SK-N-MC (cell line): Measurements from ENCODE around the gene ATXN3L.

Source experiments
- DNase-seq: peaks from one replicate; pipeline ENCODE4 v3.0.0-alpha.2; 2011; ENCODE audit warnings: low read depth, low spot score
- H3K27ac ChIP-seq: fragments of 200-600 bp; sonication (generic); 2 replicates; pipeline ENCODE4 v1.5.1; 2016; ENCODE audit warnings: mixed run types
- H3K36me3 ChIP-seq: fragments of 200-600 bp; sonication (generic); 2 replicates; pipeline ENCODE4 v1.6.1; 2017; ENCODE audit warnings: antibody characterized with exemption, low read length, mixed read lengths; ENCODE audit not compliant: insufficient read depth
- H3K4me3 ChIP-seq: fragments of 200-600 bp; sonication (generic); 2 replicates; pipeline ENCODE4 v1.5.1; 2016
- H3K9ac ChIP-seq: fragments of 200-600 bp; sonication (generic); 2 replicates; pipeline ENCODE4 v1.8.0; 2017; ENCODE audit warnings: mixed run types, mixed read lengths; ENCODE audit not compliant: insufficient read length
- H3K9me3 ChIP-seq: fragments of 200-600 bp; sonication (generic); 2 replicates; pipeline ENCODE4 v1.6.1; 2017; ENCODE audit warnings: low read depth, mild to moderate bottlenecking, antibody characterized with exemption, low read length, moderate library complexity, mixed read lengths
- EZH2 ChIP-seq: fragments of 200-600 bp; sonication (generic); IDR thresholded peaks from one replicate; pipeline ENCODE4 v1.6.1; 2017; ENCODE audit warnings: antibody characterized with exemption
- FOXP2 ChIP-seq: optimal IDR thresholded peaks from 2 replicates; pipeline ENCODE3; 2011; ENCODE audit warnings: mild to moderate bottlenecking, moderate library complexity; ENCODE audit not compliant: insufficient read depth; ENCODE audit errors: extremely low read length, control extremely low read depth
- POLR2AphosphoS5 ChIP-seq: IDR thresholded peaks from 2 replicates; pipeline ENCODE4 v1.6.1; 2012; ENCODE audit warnings: mild to moderate bottlenecking, low read depth, low read length, borderline replicate concordance

Gene ATXN3L

DNA sequence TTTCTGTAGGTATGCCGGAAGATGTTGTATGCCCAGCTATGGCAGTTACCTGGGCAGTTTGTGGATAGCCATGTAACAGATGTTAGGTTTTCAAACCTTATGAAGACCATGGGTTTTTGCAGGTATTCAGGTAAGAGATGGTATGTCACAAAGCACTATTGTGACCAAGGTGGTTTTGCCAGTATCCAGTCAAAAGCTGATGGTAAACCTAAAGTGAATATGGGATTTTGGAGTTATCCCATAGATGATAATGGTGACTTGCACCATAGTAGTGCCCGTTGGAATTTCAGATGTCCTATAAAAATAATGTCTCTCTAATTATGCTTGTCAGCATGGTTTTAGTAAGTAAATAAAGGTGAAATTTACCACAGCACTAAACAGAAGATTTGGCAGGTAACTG is at the start of gene ATXN3L:
Gene ATXN3L (minus strand): TSS at position 101 of the 400 bp plus-strand sequence. CDS start 119 bp downstream, outside the sequence.
- no peaks in the 10 kb centered on the region for H3K9me3 ChIP-seq
- H3K27ac ChIP-seq, result no peak within 1 kb of the TSS
- H3K4me3 ChIP-seq, result no peak within 1 kb of the TSS
- no peaks in the 10 kb centered on the region for H3K36me3 ChIP-seq
- DNase-seq, result no peak
- H3K9ac ChIP-seq, result no peak within 1 kb of the TSS
- TF ChIP-seq POLR2AphosphoS5 (no peak), FOXP2 (no peak), EZH2 (no peak)

DNA sequence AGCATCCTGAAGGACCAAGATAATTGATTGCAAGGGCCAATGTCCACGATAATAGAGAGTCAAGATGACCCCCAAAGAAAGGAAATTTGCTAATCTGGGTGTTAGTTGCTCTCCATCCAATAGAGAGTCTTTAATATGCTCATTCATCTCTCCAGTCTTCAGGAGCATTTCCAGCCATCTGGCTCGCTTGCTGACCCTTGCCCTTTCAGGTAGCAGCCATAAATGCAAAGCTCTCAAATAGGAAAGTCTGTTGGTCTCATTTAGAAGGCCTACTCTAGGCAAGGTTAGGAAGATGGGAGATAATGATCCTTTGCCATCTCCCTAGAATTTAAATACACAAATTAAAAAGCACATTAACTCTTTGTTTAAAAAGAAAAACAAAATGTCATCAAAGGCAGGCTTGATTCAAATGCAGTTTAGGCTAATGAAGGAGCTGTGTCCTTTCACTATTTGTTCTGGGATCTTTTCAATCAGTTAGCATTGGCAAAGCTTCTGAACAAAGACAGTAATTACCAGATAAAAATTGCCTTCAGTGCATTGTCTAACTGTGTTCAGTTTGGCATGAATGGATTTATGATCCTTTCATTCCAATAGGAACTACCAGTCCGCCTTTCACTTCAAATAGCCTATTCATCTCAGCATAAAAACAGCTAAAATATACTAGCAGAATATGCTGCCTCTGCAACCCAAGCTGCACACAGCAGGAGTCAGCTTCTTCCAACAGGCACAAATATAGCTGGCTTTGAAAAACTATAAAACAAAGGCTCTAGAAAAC is 49.6 kb upstream of the ATXN3L start:
- H3K27ac ChIP-seq, result no peak overlapping the region
- H3K4me3 ChIP-seq, result no peak overlapping the region
- no peak overlapping the region for H3K9ac ChIP-seq
- DNase-seq, result no peak
- TF ChIP-seq POLR2AphosphoS5 (no peak), FOXP2 (no peak)
- H3K9me3 ChIP-seq, result no peaks in the 10 kb centered on the region
- H3K36me3 ChIP-seq, result no peaks in the 10 kb centered on the region

DNA sequence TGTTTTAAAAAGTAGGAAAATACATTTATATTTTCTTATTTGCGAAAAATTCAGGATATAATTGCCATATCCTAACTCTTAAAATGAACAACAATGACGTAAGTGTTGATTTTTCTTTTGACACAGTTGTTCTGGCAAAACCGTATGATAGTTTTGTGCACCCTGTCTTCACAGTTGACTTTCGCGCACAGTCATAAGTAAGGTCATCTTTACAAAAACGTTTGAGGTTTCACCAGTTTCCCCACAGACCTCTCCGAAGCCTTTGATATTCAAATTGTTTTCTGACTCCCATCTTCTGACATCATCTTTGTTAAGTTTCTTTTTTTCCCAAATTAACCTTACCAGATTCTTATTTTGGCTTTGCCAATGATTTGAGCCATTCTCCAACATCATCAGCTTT is 48.1 kb upstream of the ATXN3L start:
- no peak overlapping the region for H3K27ac ChIP-seq
- DNase-seq, result no peak
- no peak overlapping the region for H3K4me3 ChIP-seq
- TF ChIP-seq POLR2AphosphoS5, result no peak
- no peak for TF ChIP-seq EZH2
- TF ChIP-seq FOXP2, result no peak
- no peak overlapping the region for H3K9ac ChIP-seq
- H3K9me3 ChIP-seq, result no peaks in the 10 kb centered on the region
- no peaks in the 10 kb centered on the region for H3K36me3 ChIP-seq

DNA sequence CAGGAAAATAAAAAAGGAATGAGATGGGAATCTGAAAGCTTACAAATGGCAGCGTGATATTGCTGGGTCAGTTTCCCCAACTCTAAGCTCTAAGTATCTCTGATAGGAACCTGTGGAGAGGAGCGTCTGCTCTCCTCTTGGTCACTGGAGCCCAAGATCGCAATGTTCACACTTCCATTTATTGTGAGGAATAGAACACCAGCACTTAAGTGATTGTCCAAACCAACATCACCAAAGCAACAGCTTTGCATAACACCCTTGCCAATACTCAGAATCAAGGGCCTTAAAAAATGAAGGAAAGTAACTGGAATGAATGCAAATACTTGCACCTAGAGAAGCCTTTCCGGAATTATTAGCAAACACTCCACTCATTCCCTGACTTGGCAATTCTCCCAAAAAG is 46.8 kb upstream of the ATXN3L start:
- H3K9me3 ChIP-seq, result no peaks in the 10 kb centered on the region
- no peaks in the 10 kb centered on the region for H3K36me3 ChIP-seq
- no peak overlapping the region for H3K4me3 ChIP-seq
- no peak overlapping the region for H3K27ac ChIP-seq
- no peak for DNase-seq
- no peak for TF ChIP-seq POLR2AphosphoS5
- no peak for TF ChIP-seq EZH2
- TF ChIP-seq FOXP2, result no peak
- no peak overlapping the region for H3K9ac ChIP-seq

DNA sequence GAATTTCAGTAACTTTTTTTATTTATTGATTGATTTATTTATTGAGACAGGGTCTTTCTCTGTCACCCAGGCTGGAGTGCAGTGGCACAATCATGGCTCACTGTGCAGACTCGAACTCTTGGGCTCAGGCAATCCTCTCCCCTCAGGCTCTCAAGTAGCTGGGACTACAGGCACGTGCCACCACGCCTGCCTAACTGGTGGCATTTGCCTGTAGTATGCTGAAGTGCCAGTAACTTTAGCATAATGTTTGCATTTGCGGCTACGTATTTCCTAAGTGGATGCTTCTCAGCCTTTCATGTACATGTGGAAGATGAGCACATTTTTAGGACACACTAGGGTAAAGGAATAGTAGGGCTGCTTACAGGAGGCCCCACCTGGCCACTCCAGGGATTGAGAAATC is 45.3 kb upstream of the ATXN3L start:
- no peak for DNase-seq
- no peak for TF ChIP-seq FOXP2
- no peak for TF ChIP-seq POLR2AphosphoS5
- TF ChIP-seq EZH2, result no peak
- no peak overlapping the region for H3K4me3 ChIP-seq
- no peak overlapping the region for H3K27ac ChIP-seq
- no peaks in the 10 kb centered on the region for H3K9me3 ChIP-seq
- H3K9ac ChIP-seq, result no peak overlapping the region
- H3K36me3 ChIP-seq, result no peaks in the 10 kb centered on the region

DNA sequence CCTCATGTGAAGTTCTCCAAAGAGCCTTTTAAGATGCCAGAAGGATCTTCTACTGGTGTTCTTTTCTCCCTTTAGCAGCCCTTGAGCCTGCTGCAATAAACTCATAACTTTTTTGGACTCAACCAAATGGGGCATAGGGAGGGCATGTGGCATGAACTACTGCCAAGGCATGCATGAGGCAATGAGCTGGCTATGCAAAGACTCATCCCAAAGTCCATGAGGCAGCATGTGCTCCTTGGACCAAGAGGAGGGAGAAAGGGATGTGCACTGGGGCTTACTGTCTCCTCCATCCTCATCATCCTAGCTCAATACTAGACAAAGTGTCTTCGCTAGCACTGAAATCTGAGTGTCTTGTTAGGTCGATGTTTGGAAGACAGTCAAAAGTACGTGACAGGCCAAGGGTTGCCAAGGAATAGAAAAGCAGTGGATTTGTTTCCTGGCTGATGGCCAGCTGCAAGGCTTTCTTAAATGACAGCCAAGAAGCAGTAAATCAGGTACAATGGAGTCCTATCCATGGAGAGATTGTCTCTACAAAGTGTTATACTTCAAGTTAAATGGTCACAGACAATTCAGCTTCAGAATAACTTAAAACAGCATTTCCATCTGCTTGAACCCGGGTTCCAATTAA is 44.5 kb upstream of the ATXN3L start:
- DNase-seq, result no peak
- no peak overlapping the region for H3K27ac ChIP-seq
- H3K9ac ChIP-seq, result no peak overlapping the region
- no peak overlapping the region for H3K4me3 ChIP-seq
- TF ChIP-seq POLR2AphosphoS5, result no peak
- no peak for TF ChIP-seq FOXP2
- no peak for TF ChIP-seq EZH2
- H3K36me3 ChIP-seq, result no peaks in the 10 kb centered on the region
- no peaks in the 10 kb centered on the region for H3K9me3 ChIP-seq

DNA sequence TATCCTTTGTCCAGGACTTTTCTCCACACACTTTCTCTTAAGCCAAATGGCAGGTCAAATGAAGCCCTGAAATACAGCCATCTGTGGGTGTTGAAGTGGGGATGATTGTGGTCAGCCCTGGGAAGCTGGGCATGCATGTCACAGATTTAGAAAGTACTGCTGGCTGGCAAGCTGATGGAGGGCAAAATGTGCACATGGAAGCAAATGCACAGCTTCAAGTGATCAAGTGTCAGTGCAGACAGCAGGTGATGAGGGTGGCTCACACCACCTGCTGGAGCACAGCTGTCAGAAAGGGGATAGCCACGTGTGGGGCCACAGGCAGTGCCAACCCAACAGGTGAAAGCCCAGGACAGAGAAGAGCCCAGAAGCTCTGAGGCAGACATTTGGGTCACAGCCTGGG is 40.3 kb upstream of the ATXN3L start:
- no peak for DNase-seq
- Histone ChIP-seq H3K36me3 (no peaks in the 10 kb centered on the region), H3K9me3 (no peaks in the 10 kb centered on the region), H3K9ac (no peak overlapping the region), H3K4me3 (no peak overlapping the region), H3K27ac (no peak overlapping the region)
- TF ChIP-seq FOXP2 (no peak), POLR2AphosphoS5 (no peak), EZH2 (no peak)

DNA sequence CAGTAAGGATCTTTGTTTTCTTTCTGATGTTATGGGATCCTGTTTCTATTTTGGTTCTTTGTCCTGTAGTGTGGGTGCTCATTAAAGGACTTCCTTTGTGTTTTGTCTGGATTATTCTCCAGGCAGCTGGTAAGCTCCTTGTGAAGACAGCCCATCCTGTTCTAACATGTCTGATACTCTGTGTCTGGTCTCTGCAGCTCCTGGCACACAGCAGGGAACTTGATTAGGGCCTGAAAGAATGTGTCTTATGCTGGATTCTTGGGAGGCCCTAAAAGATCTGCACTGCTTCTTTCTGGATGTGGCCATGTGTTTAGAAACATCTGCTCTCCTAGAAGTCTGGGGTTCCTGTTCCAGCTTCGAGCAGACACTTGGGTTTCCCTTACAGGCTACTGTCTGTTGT is 38.1 kb upstream of the ATXN3L start:
- Histone ChIP-seq H3K27ac (no peak overlapping the region), H3K9ac (no peak overlapping the region), H3K9me3 (no peaks in the 10 kb centered on the region), H3K36me3 (no peaks in the 10 kb centered on the region), H3K4me3 (no peak overlapping the region)
- no peak for DNase-seq
- TF ChIP-seq FOXP2, result no peak
- no peak for TF ChIP-seq EZH2
- TF ChIP-seq POLR2AphosphoS5, result no peak

DNA sequence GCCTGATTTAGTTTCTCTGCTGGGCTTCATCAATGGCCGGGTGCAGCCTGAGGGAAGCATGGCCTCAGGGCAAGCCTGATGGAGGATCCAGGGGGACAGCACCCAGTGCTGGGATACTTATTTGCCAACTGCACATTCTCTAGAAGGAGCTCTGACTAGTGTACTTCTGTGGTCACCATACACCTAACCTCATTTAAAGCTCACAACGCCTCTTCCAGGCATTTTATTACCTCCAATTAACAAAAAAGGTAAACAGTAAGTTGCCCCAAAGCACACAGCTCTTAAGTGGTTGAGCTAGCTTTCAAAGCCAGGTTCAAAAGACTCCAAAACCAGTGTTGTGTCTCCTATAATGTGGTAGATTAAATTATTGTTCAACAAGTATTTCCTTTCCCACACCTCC is 26.8 kb upstream of the ATXN3L start:
- Histone ChIP-seq H3K9me3 (no peaks in the 10 kb centered on the region), H3K9ac (no peak overlapping the region), H3K27ac (no peak overlapping the region), H3K36me3 (no peaks in the 10 kb centered on the region), H3K4me3 (no peak overlapping the region)
- DNase-seq, result no peak
- no peak for TF ChIP-seq POLR2AphosphoS5
- no peak for TF ChIP-seq FOXP2
- no peak for TF ChIP-seq EZH2
